SU-DHL-6 (cell line): Measurements from ENCODE around the gene ZMAT3.

ENCODE experiments used
- H2AFZ ChIP-seq: fragments of 200-600 bp; sonication (generic); 2 replicates; pipeline ENCODE4 v1.6.1; 2014; ENCODE audit warnings: low read depth, mild to moderate bottlenecking, moderate library complexity, mixed read lengths, antibody characterized with exemption, low read length; ENCODE audit not compliant: severe bottlenecking
- H3F3A ChIP-seq: fragments of 200-600 bp; shearing (Covaris generic); 2 replicates; pipeline ENCODE4 v1.6.0; 2016; ENCODE audit warnings: antibody characterized with exemption, mild to moderate bottlenecking; ENCODE audit not compliant: insufficient read depth
- H3K27ac ChIP-seq: fragments of 200-600 bp; sonication (generic); 2 replicates; pipeline ENCODE4 v1.5.1; 2016; ENCODE audit warnings: low read depth, mild to moderate bottlenecking, low read length, moderate library complexity, mixed read lengths
- H3K27me3 ChIP-seq: fragments of 200-600 bp; sonication (generic), shearing (Covaris generic); 2 replicates; pipeline ENCODE4 v1.6.0; 2014; ENCODE audit warnings: mild to moderate bottlenecking, low read length
- H3K36me3 ChIP-seq: fragments of 200-600 bp; sonication (generic); 2 replicates; pipeline ENCODE4 v1.6.1; 2014; ENCODE audit warnings: mild to moderate bottlenecking, low read length, mixed read lengths
- H3K4me2 ChIP-seq: fragments of 300-600, 200-600 bp; shearing (Covaris generic), sonication (generic); 2 replicates; pipeline ENCODE4 v1.6.0; 2014; ENCODE audit warnings: low read length, low read depth, mild to moderate bottlenecking; ENCODE audit not compliant: poor library complexity, severe bottlenecking
- H3K4me3 ChIP-seq: fragments of 200-600 bp; sonication (generic); 2 replicates; pipeline ENCODE4 v1.5.1; 2014; ENCODE audit warnings: antibody characterized with exemption, low read length, mild to moderate bottlenecking, mixed read lengths; ENCODE audit not compliant: insufficient read depth, poor library complexity, severe bottlenecking
- H3K79me2 ChIP-seq: fragments of 200-600 bp; sonication (generic); 2 replicates; pipeline ENCODE4 v1.6.1; 2014; ENCODE audit warnings: mild to moderate bottlenecking, low read length, moderate library complexity; ENCODE audit not compliant: insufficient read depth
- H3K9ac ChIP-seq: fragments of 200-600 bp; sonication (generic); 2 replicates; pipeline ENCODE4 v1.7.0; 2014; ENCODE audit warnings: mild to moderate bottlenecking, low read length
- H3K9me2 ChIP-seq: fragments of 200-600 bp; sonication (generic); replicated peaks from 2 replicates; pipeline ENCODE4 v1.6.1; 2014; ENCODE audit warnings: low read length; ENCODE audit not compliant: insufficient read depth
- H3K9me3 ChIP-seq: fragments of 200-600 bp; sonication (generic); 2 replicates; pipeline ENCODE4 v1.6.1; 2014; ENCODE audit warnings: low read length, mixed read lengths; ENCODE audit not compliant: insufficient read depth
- H4K20me1 ChIP-seq: fragments of 200-600 bp; sonication (generic); 2 replicates; pipeline ENCODE4 v1.6.1; 2014; ENCODE audit warnings: low read depth, mild to moderate bottlenecking, antibody characterized with exemption, low read length, moderate library complexity, mixed read lengths
- EZH2phosphoT487 ChIP-seq: fragments of 200-600 bp; sonication (generic), shearing (Covaris generic); conservative IDR thresholded peaks from 2 replicates; pipeline ENCODE4 v1.6.1; 2018; ENCODE audit warnings: mild to moderate bottlenecking, antibody characterized with exemption, low read length, moderate library complexity, mixed read lengths
- TF ChIP-seq, protein P1 (sequence below): fragments of 200-600 bp; sonication (generic); IDR thresholded peaks from one replicate; pipeline ENCODE4 v1.5.1; 2017; ENCODE audit warnings: antibody characterized with exemption, mild to moderate bottlenecking, low read length, moderate library complexity; ENCODE audit not compliant: insufficient read depth, poor library complexity, severe bottlenecking

ZMAT3 gene

DNA sequence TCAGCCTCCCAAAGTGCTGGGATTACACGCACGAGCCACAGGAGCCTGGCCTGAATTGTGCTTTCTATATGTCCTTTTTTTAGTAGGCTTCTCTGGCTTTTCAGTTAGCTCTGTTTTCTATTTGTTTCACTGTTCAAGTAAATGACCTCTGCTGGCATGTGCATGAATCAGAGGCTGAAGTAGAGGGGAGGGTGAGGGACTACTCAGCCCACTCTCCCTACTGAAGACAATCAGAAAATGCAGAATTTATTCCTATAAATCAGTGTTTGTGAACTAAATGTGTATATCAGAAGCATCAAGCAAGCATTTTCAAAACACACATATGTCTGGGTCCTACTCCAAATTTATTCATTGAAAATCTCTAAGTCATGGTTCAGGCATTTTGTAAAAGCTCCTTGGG is 45.0 kb downstream of the ZMAT3 start:
- TF ChIP-seq, protein P1, sequence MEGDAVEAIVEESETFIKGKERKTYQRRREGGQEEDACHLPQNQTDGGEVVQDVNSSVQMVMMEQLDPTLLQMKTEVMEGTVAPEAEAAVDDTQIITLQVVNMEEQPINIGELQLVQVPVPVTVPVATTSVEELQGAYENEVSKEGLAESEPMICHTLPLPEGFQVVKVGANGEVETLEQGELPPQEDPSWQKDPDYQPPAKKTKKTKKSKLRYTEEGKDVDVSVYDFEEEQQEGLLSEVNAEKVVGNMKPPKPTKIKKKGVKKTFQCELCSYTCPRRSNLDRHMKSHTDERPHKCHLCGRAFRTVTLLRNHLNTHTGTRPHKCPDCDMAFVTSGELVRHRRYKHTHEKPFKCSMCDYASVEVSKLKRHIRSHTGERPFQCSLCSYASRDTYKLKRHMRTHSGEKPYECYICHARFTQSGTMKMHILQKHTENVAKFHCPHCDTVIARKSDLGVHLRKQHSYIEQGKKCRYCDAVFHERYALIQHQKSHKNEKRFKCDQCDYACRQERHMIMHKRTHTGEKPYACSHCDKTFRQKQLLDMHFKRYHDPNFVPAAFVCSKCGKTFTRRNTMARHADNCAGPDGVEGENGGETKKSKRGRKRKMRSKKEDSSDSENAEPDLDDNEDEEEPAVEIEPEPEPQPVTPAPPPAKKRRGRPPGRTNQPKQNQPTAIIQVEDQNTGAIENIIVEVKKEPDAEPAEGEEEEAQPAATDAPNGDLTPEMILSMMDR, result no peak
- TF ChIP-seq EZH2phosphoT487, result no peak
- Histone ChIP-seq H4K20me1 (no peaks in the 10 kb centered on the region), H3K9ac (no peak overlapping the region), H3K79me2 (no peaks in the 10 kb centered on the region), H3K36me3 (no peaks in the 10 kb centered on the region), H3K4me2 (no peak overlapping the region), H3F3A (no peaks in the 10 kb centered on the region), H3K4me3 (no peak overlapping the region), H3K27ac (no peak overlapping the region), H2AFZ (no peak overlapping the region), H3K9me2 (no peaks in the 10 kb centered on the region), H3K9me3 (no peaks in the 10 kb centered on the region), H3K27me3 (no peaks in the 10 kb centered on the region)

GRCh38 chr3:179021119-179021903 is 50.3 kb downstream of the ZMAT3 start:
- no peak for TF ChIP-seq EZH2phosphoT487
- TF ChIP-seq, protein P1, result no peak
- H2AFZ ChIP-seq, result no peak overlapping the region

DNA sequence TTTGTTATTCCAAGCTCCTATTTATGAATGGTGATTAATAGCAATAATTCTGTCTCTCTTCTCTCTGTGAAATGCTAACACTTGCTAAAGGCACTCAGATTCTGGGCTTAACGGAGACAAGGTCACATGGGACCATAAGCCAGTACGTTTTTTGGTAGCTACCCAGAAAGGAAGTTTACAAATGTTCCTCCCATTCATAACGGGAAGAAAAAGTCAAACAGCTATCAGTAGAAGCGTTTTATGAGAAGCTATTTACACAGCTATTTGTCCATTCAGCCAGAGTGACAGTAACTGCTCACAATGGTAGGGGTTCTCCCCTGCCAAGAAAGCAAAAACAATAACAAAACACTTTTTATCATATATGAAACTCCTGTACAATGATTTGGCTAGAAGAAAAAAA is 51.5 kb downstream of the ZMAT3 start:
- H3K4me2 ChIP-seq, result no peak overlapping the region
- no peaks in the 10 kb centered on the region for H4K20me1 ChIP-seq
- TF ChIP-seq, protein P1, result no peak
- TF ChIP-seq EZH2phosphoT487, result no peak
- H3K4me3 ChIP-seq, result no peak overlapping the region
- H3K9me3 ChIP-seq, result no peaks in the 10 kb centered on the region
- no peaks in the 10 kb centered on the region for H3K27me3 ChIP-seq
- no peak overlapping the region for H3K9ac ChIP-seq
- H3K27ac ChIP-seq, result no peak overlapping the region
- no peaks in the 10 kb centered on the region for H3K9me2 ChIP-seq
- H3K79me2 ChIP-seq, result no peaks in the 10 kb centered on the region
- H3K36me3 ChIP-seq, result no peaks in the 10 kb centered on the region
- 0 out of 2 replicates have a peak, but pooled peaks cover 4% of the 10 kb centered on the region for H3F3A ChIP-seq
- no peak overlapping the region for H2AFZ ChIP-seq

More at GRCh38 chr3:179021119-179021903, 50.3 kb downstream of the ZMAT3 start:
- no peak overlapping the region for H3K9ac ChIP-seq
- H3K27ac ChIP-seq, result no peak overlapping the region
- no peak overlapping the region for H3K4me2 ChIP-seq
- H3K9me3 ChIP-seq, result no peaks in the 10 kb centered on the region
- no peak overlapping the region for H3K4me3 ChIP-seq
- H3K27me3 ChIP-seq, result no peaks in the 10 kb centered on the region
- H3K9me2 ChIP-seq, result no peaks in the 10 kb centered on the region
- no peaks in the 10 kb centered on the region for H3K36me3 ChIP-seq
- no peaks in the 10 kb centered on the region for H4K20me1 ChIP-seq
- H3F3A ChIP-seq, result 0 out of 2 replicates have a peak, but pooled peaks cover 4% of the 10 kb centered on the region
- H3K79me2 ChIP-seq, result no peaks in the 10 kb centered on the region
